Subcutaneous abdominal adipose tissue (tissue), 5 donors: ENCODE data around the gene NYAP1.

ENCODE experiments used
- H3K27ac ChIP-seq: one replicate; pipeline ENCODE4 v1.7.0; 2013; ENCODE audit warnings: low read depth, mild to moderate bottlenecking, inconsistent platforms, low read length, moderate library complexity
- H3K27me3 ChIP-seq, 5 donors: one replicate each; pipeline ENCODE4 v1.7.0; 2013; ENCODE audit warnings: low read length in 5 of 5, inconsistent platforms in 1 of 5; ENCODE audit not compliant: control insufficient read depth in 5 of 5, insufficient read depth in 4 of 5
- H3K36me3 ChIP-seq, 5 donors: one replicate each; pipeline ENCODE4 v1.7.0; 2013; ENCODE audit warnings: low read length in 5 of 5; ENCODE audit not compliant: control insufficient read depth in 5 of 5, insufficient read depth in 5 of 5
- H3K4me1 ChIP-seq, 5 donors: one replicate each; pipeline ENCODE4 v1.7.0; 2013; ENCODE audit warnings: low read length in 5 of 5, mild to moderate bottlenecking in 3 of 5, moderate library complexity in 1 of 5; ENCODE audit not compliant: control insufficient read depth in 5 of 5, insufficient read depth in 5 of 5
- H3K4me3 ChIP-seq, 5 donors: one replicate each; pipeline ENCODE4 v1.7.0; 2013; ENCODE audit warnings: low read length in 5 of 5, low read depth in 1 of 5
- H3K9ac ChIP-seq, 5 donors: one replicate each; pipeline ENCODE4 v1.7.0; 2013; ENCODE audit warnings: low read length in 5 of 5, mild to moderate bottlenecking in 4 of 5, moderate library complexity in 3 of 5
- H3K9me3 ChIP-seq, 5 donors: one replicate each; pipeline ENCODE4 v1.7.0; 2013; ENCODE audit warnings: low read length in 5 of 5; ENCODE audit not compliant: control insufficient read depth in 5 of 5
- donor health status: healthy.
- donor health status: healthy.
- donor health status: healthy.
- donor health status: healthy.
- donor health status: healthy.

Gene NYAP1

GRCh38 chr7:100457033-100457432, 26.7 kb upstream of the NYAP1 start:
- no peak overlapping the region for H3K27ac ChIP-seq
- peaks cover 0 to 15% (median 0%) of the 10 kb centered on the region in 5 donors for H3K36me3 ChIP-seq
- H3K4me1 ChIP-seq = peaks cover 0 to 6% (median 0%) of the 10 kb centered on the region in 5 donors
- no peaks in the 10 kb centered on the region for H3K27me3 ChIP-seq
- H3K4me3 ChIP-seq = no peak overlapping the region
- H3K9me3 ChIP-seq = no peaks in the 10 kb centered on the region
- H3K9ac ChIP-seq = no peak overlapping the region

GRCh38 chr7:100464210-100464660, 19.5 kb upstream of the NYAP1 start, which contains the start of gene SPACDR:
SPACDR (minus strand) TSS chr7:100464260; CDS start chr7:100464025, 235 bp downstream.
- Histone ChIP-seq H3K4me3 (no peak within 1 kb of the TSS), H3K9ac (no peak within 1 kb of the TSS), H3K27ac (no peak within 1 kb of the TSS), H3K36me3 (peaks cover 0 to 30% (median 9%) of the 10 kb centered on the region in 5 donors), H3K27me3 (no peaks in the 10 kb centered on the region), H3K9me3 (no peaks in the 10 kb centered on the region), H3K4me1 (peaks cover 0 to 15% (median 15%) of the 10 kb centered on the region in 5 donors)

GRCh38 chr7:100464791-100465190, 18.9 kb upstream of the NYAP1 start:
- H3K27ac ChIP-seq = no peak overlapping the region
- H3K4me3 ChIP-seq = no peak overlapping the region
- H3K9ac ChIP-seq = no peak overlapping the region
- H3K9me3 ChIP-seq = no peaks in the 10 kb centered on the region
- peaks cover 0 to 20% (median 19%) of the 10 kb centered on the region in 5 donors for H3K4me1 ChIP-seq
- peaks cover 0 to 27% (median 9%) of the 10 kb centered on the region in 5 donors for H3K36me3 ChIP-seq
- H3K27me3 ChIP-seq = no peaks in the 10 kb centered on the region

- H3K4me1 ChIP-seq = peaks cover 0 to 20% (median 19%) of the 10 kb centered on the region in 5 donors
- no peak overlapping the region for H3K4me3 ChIP-seq
- no peaks in the 10 kb centered on the region for H3K9me3 ChIP-seq
- no peak overlapping the region for H3K27ac ChIP-seq
- peaks cover 0 to 30% (median 9%) of the 10 kb centered on the region in 5 donors for H3K36me3 ChIP-seq
- no peaks in the 10 kb centered on the region for H3K27me3 ChIP-seq
- H3K9ac ChIP-seq = no peak overlapping the region
Observed at GRCh38 chr7:100465299-100465698, 18.4 kb upstream of the NYAP1 start.

GRCh38 chr7:100465702-100466311, 17.9 kb upstream of the NYAP1 start:
- peaks cover 0 to 20% (median 19%) of the 10 kb centered on the region in 5 donors for H3K4me1 ChIP-seq
- H3K9ac ChIP-seq = no peak overlapping the region
- H3K36me3 ChIP-seq = peaks cover 0 to 32% (median 12%) of the 10 kb centered on the region in 5 donors
- H3K27me3 ChIP-seq = no peaks in the 10 kb centered on the region
- H3K4me3 ChIP-seq = no peak overlapping the region
- H3K9me3 ChIP-seq = no peaks in the 10 kb centered on the region
- no peak overlapping the region for H3K27ac ChIP-seq

- H3K9ac ChIP-seq = no peak overlapping the region
- no peaks in the 10 kb centered on the region for H3K27me3 ChIP-seq
- no peak overlapping the region for H3K4me3 ChIP-seq
- no peaks in the 10 kb centered on the region for H3K9me3 ChIP-seq
- peaks cover 0 to 35% (median 13%) of the 10 kb centered on the region in 5 donors for H3K36me3 ChIP-seq
- H3K27ac ChIP-seq = no peak overlapping the region
- peaks cover 0 to 20% (median 19%) of the 10 kb centered on the region in 5 donors for H3K4me1 ChIP-seq
Observed at GRCh38 chr7:100466653-100467605, 16.8 kb upstream of the NYAP1 start.

- peaks cover under 1 to 26% (median 21%) of the 10 kb centered on the region in 5 donors for H3K4me1 ChIP-seq
- H3K9ac ChIP-seq = no peak overlapping the region
- no peaks in the 10 kb centered on the region for H3K27me3 ChIP-seq
- H3K9me3 ChIP-seq = no peaks in the 10 kb centered on the region
- no peak overlapping the region for H3K27ac ChIP-seq
- peaks cover 0 to 37% (median 13%) of the 10 kb centered on the region in 5 donors for H3K36me3 ChIP-seq
- no peak overlapping the region for H3K4me3 ChIP-seq
Observed at GRCh38 chr7:100467638-100468373, 15.9 kb upstream of the NYAP1 start.

- Histone ChIP-seq H3K27me3 (no peaks in the 10 kb centered on the region), H3K9me3 (no peaks in the 10 kb centered on the region), H3K9ac (no peak overlapping the region), H3K4me1 (peaks cover 5 to 40% (median 33%) of the 10 kb centered on the region in 5 donors), H3K36me3 (peaks cover 0 to 44% (median 18%) of the 10 kb centered on the region in 5 donors), H3K4me3 (no peak overlapping the region), H3K27ac (no peak overlapping the region)
Observed at GRCh38 chr7:100469227-100470044, 14.3 kb upstream of the NYAP1 start.

- no peaks in the 10 kb centered on the region for H3K9me3 ChIP-seq
- peaks cover 5 to 39% (median 29%) of the 10 kb centered on the region in 5 donors for H3K4me1 ChIP-seq
- H3K4me3 ChIP-seq = no peak overlapping the region
- H3K27me3 ChIP-seq = no peaks in the 10 kb centered on the region
- H3K27ac ChIP-seq = no peak overlapping the region
- peaks cover 0 to 43% (median 20%) of the 10 kb centered on the region in 5 donors for H3K36me3 ChIP-seq
- H3K9ac ChIP-seq = no peak overlapping the region
Observed at GRCh38 chr7:100471021-100471420, 12.7 kb upstream of the NYAP1 start.
